ENCODE data around the gene C3orf80.

DNA sequence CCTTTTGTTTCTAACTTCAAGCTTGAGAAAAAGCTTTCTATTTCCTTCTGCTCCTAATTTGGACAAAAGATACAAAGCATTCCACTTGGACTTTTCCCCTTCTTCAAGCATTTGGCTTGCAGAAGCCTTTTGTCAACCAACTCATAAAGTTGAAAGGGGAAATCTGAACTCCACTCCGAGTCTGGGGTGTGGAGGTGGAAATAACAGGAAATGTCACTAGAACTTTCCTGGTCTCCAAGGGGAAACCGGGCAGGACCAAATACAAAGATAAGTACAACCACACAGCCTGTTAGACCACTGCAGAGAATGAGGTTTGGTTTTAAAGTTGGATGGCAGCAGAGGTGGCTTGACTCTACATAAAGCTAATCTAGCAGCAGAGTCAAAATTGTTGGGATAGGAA, 4.2 kb upstream of the C3orf80 start:
- no peak for TF ChIP-seq POLR2AphosphoS5 (IDR thresholded peaks at IDR 0.05; ENCODE audit: borderline replicate concordance, low read depth, low read length)
- no peak for TF ChIP-seq EZH2 (IDR thresholded peaks at IDR 0.05)

Measured in SK-N-MC (cell line).